Suprapubic skin (tissue), 4 donors: Measurements from ENCODE around the gene BTBD1.

ENCODE experiments used
- CTCF ChIP-seq, 2 donors: fragments of 200-600 bp in 1 of 2; fragments of 450-650 bp in 1 of 2; sonication (generic) in 1 of 2; IDR thresholded peaks; one replicate each; pipeline ENCODE4 v1.5.1; 2016 to 2019; ENCODE audit warnings: antibody characterized with exemption in 2 of 2, mild to moderate bottlenecking in 1 of 2, moderate library complexity in 1 of 2
- EP300 ChIP-seq: sonication (generic); formaldehyde crosslinking; IDR thresholded peaks from one replicate; pipeline ENCODE4 v1.6.1; 2017; ENCODE audit warnings: antibody characterized with exemption
- POLR2A ChIP-seq, 2 donors: fragments of 450-650 bp; IDR thresholded peaks; one replicate each; pipeline ENCODE4 v1.6.1; 2017; ENCODE audit warnings: antibody characterized with exemption in 2 of 2, mild to moderate bottlenecking in 2 of 2, moderate library complexity in 2 of 2
- POLR2AphosphoS5 ChIP-seq, 3 donors: sonication (generic); formaldehyde crosslinking; IDR thresholded peaks; one replicate each; pipeline ENCODE4 v1.6.1; 2017; ENCODE audit warnings: antibody characterized with exemption in 3 of 3

- no peak for TF ChIP-seq EP300
- no peak for TF ChIP-seq CTCF (IDR thresholded peaks at IDR 0.05)
- no peak for TF ChIP-seq POLR2A (IDR thresholded peaks at IDR 0.05)
- TF ChIP-seq POLR2AphosphoS5 (IDR thresholded peaks at IDR 0.05), result no peak
Observed at GRCh38 chr15:83067638-83067962, 548 bp upstream of the BTBD1 start.
